ENCODE data around the gene HS2ST1.

- TF ChIP-seq CTCF (IDR thresholded peaks at IDR 0.05): no peak
- TF ChIP-seq POLR2A (IDR thresholded peaks at IDR 0.05): no peak
Observed at GRCh38 chr1:86926883-86927282, 12.4 kb downstream of the HS2ST1 start.

Data from thyroid gland (tissue), 4 donors.